ENCODE results near the gene POLR3A.

POLR3A gene

GRCh38 chr10:77989081-77989724 is 40.1 kb downstream of the POLR3A start:
- TF ChIP-seq CTCF (IDR thresholded peaks at IDR 0.05) = no peak

- TF ChIP-seq CTCF (IDR thresholded peaks at IDR 0.05) = no peak
These were observed 41.6 kb downstream of the POLR3A start for GRCh38 chr10:77987671-77988255.

GRCh38 chr10:77984986-77985385 is 44.3 kb downstream of the POLR3A start:
- TF ChIP-seq CTCF (IDR thresholded peaks at IDR 0.05) = no peak

GRCh38 chr10:77983384-77984341 is 45.7 kb downstream of the POLR3A start:
- no peak for TF ChIP-seq CTCF (IDR thresholded peaks at IDR 0.05)

- no peak for TF ChIP-seq CTCF (IDR thresholded peaks at IDR 0.05)
These were observed 48.0 kb downstream of the POLR3A start for GRCh38 chr10:77981281-77981680.

- TF ChIP-seq CTCF (IDR thresholded peaks at IDR 0.05) = no peak
These were observed 50.1 kb downstream of the POLR3A start for GRCh38 chr10:77979221-77979620.

GRCh38 chr10:77978360-77978759 is 51.0 kb downstream of the POLR3A start:
- no peak for TF ChIP-seq CTCF (IDR thresholded peaks at IDR 0.05)
